Measurements from ENCODE around the gene ESYT1.

Gene ESYT1

DNA sequence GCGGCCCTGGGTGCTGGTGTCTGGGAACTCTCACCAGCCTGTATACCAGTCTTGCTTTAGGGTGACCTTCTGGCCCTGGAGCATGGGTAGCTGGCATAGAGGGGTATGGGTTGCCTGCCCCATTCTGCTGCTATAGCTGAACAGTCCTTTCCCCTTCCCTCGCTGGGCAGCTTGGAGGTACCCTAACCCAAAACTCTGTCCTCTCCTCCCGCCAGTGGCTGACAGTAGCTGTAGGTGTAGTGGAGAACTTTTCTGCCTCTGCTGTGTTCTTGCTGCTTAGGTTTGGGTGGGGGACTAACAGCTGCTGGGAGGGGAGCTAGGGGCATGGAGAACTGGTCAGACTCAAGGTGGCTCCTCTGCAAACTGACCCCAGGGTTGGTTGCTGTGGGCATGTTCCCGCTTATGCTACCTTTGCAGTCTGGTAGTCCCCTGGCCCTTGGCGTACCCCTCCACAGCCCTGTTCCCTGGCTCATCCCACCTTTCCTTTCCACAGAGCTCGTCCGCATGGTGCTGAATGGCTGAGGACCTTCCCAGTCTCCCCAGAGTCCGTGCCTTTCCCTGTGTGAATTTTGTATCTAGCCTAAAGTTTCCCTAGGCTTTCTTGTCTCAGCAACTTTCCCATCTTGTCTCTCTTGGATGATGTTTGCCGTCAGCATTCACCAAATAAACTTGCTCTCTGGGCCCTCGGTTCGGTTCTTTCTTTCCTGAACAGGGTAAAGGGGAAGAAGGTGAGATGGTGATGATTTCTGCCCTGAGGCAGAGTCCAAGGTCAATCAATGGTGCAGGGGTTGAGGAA is 33.0 kb downstream of the ESYT1 start:
- no peak overlapping the region for H3K4me3 ChIP-seq (replicated peaks; ENCODE audit: insufficient read depth, low read length)
- no peaks in the 10 kb centered on the region for H3K27me3 ChIP-seq (ENCODE audit: insufficient read depth, poor library complexity, severe bottlenecking)
- no peak for TF ChIP-seq GABPA (IDR thresholded peaks at IDR 0.05; ENCODE audit: low read depth)
- no peak overlapping the region for H3K27ac ChIP-seq (replicated peaks)
- DNase-seq (ENCODE audit: low read depth in 1 of 2, low spot score in 1 of 2) = no peak

- no peak overlapping the region for H3K27ac ChIP-seq (replicated peaks)
- DNase-seq (ENCODE audit: low read depth in 1 of 2, low spot score in 1 of 2) = no peak
- H3K27me3 ChIP-seq (ENCODE audit: insufficient read depth, poor library complexity, severe bottlenecking) = no peaks in the 10 kb centered on the region
- TF ChIP-seq REST (IDR thresholded peaks at IDR 0.05; ENCODE audit: insufficient replicate concordance, low read depth) (no peak), CTCF (IDR thresholded peaks at IDR 0.05; ENCODE audit: insufficient read depth, low read length) (no peak), SPI1 (IDR thresholded peaks at IDR 0.05; ENCODE audit: borderline replicate concordance, low read depth) (no peak), POLR2AphosphoS5 (IDR thresholded peaks at IDR 0.05; ENCODE audit: low read depth) (no peak), GABPA (IDR thresholded peaks at IDR 0.05; ENCODE audit: low read depth) (no peak)
- H3K4me3 ChIP-seq (replicated peaks; ENCODE audit: insufficient read depth, low read length) = no peak overlapping the region
These were observed 33.8 kb downstream of the ESYT1 start for GRCh38 chr12:56161690-56162351.

DNA sequence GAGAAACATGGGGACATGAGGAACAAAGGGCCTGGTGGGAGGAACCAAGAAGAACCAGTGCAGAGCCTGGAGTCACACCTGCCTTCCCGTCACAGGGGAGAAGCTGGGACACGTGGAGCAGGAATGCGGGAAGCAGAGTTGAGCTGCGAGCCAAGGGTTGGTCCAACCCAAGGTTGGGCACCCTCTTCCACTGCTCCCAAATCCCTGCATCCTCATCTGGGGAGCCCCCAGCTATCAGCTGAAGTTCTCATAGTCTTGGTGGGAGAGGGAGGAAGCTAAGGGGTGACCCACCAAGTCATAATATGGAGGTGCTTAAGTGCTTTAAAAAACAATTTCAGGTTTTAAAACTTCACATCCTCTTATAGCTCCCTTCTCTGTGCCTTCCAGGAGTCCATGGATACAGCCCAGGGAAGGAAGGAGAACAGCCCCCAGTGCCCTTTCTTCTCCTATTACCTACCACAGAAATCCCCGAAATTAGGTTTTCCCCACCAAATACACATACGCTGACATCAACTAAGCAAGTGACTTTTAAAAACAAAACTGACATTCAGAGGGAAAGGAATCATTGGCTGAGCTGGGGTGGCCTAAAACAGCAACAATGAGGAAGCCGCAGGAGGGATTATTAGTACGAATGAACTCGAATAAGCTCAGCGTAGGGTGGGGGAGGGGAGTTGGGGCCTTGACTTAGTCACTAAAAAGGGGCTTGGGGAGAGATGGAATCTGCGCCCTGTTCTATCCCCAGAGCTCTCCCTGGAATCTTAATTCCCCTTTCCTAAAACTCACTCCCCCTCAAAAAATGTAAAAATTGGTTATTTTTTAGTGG is 34.6 kb downstream of the ESYT1 start:
- no peak overlapping the region for H3K27ac ChIP-seq (replicated peaks)
- DNase-seq (ENCODE audit: low read depth in 1 of 2, low spot score in 1 of 2) = no peak
- no peaks in the 10 kb centered on the region for H3K27me3 ChIP-seq (ENCODE audit: insufficient read depth, poor library complexity, severe bottlenecking)
- H3K4me3 ChIP-seq (replicated peaks; ENCODE audit: insufficient read depth, low read length) = no peak overlapping the region
- TF ChIP-seq CTCF (IDR thresholded peaks at IDR 0.05; ENCODE audit: insufficient read depth, low read length) = no peak
- TF ChIP-seq SPI1 (IDR thresholded peaks at IDR 0.05; ENCODE audit: borderline replicate concordance, low read depth) = no peak
- no peak for TF ChIP-seq POLR2AphosphoS5 (IDR thresholded peaks at IDR 0.05; ENCODE audit: low read depth)
- TF ChIP-seq GABPA (IDR thresholded peaks at IDR 0.05; ENCODE audit: low read depth) = no peak
- no peak for TF ChIP-seq REST (IDR thresholded peaks at IDR 0.05; ENCODE audit: insufficient replicate concordance, low read depth)

Data from HL-60 (cell line).